ENCODE measurements around the gene PTPRE.

The PTPRE gene

DNA sequence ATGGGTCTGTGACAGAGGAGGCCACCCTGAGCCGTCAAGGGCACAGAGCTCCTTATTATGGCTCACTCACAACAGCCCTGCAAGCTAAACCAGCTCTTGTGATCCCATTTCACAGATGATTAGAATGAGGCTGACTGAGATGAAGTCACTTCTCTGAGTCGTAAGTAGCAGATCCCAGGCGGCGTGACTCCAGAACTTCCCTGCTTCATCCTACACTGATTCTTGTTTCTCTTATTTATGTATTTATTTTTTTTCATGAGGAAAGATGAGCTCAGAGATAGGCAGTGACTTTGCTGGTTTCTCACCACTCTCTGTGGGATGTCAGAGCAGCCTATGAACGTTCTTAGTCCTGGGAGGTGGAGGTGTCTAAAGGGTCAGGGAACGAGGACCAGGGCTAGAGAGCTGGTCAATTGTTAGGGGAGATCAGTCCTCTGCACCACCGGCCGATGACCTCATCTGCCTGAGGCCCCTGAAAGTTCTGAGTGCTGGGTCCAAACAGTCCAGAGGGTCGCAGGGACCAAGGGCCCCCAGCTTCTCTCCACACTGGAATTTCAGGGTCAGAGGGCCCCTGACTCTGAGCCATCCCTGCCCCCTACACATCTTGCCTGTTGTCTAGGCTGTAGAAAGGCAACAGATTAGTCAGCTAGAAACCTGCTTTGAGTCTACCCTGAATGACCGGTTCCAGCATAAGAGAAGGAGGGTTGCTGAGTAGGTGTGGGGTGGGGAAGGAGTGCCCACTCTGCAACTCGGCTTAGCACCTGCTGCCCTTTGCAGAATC, 32.0 kb upstream of the PTPRE start:
- Histone ChIP-seq H3K9me3 (ENCODE audit: control insufficient read depth, insufficient read depth, low read length) (no peaks in the 10 kb centered on the region), H3K4me3 (ENCODE audit: low read depth, low read length) (no peak overlapping the region), H3K27me3 (ENCODE audit: control insufficient read depth, insufficient read depth, low read length) (no peaks in the 10 kb centered on the region), H3K4me1 (ENCODE audit: control insufficient read depth, insufficient read depth, low read length) (no peaks in the 10 kb centered on the region), H3K36me3 (ENCODE audit: control insufficient read depth, insufficient read depth, low read length) (no peaks in the 10 kb centered on the region), H3K9ac (ENCODE audit: low read depth, low read length) (no peak overlapping the region)

DNA sequence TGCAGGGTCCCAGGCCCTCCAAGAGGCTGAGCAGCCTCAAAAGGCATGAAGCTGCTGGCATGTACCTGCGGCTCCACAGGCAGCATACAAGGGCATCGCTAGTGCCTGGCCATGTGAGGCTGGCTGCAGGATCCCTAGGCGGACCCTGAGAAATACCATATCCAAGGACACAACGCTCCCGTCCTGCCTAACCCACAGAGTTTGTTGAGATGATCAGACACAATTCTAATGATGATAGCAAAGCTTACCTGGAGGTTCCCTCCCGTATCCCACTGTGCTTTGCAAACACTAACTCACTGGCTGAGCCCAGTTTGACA, 31.5 kb upstream of the PTPRE start:
- no peak overlapping the region for H3K9ac ChIP-seq (ENCODE audit: low read depth, low read length)
- no peaks in the 10 kb centered on the region for H3K36me3 ChIP-seq (ENCODE audit: control insufficient read depth, insufficient read depth, low read length)
- H3K4me3 ChIP-seq (ENCODE audit: low read depth, low read length), result no peak overlapping the region
- H3K4me1 ChIP-seq (ENCODE audit: control insufficient read depth, insufficient read depth, low read length), result no peaks in the 10 kb centered on the region
- no peaks in the 10 kb centered on the region for H3K9me3 ChIP-seq (ENCODE audit: control insufficient read depth, insufficient read depth, low read length)
- no peaks in the 10 kb centered on the region for H3K27me3 ChIP-seq (ENCODE audit: control insufficient read depth, insufficient read depth, low read length)

GRCh38 chr10:127875916-127876315, 31.0 kb upstream of the PTPRE start:
- Histone ChIP-seq H3K36me3 (ENCODE audit: control insufficient read depth, insufficient read depth, low read length) (no peaks in the 10 kb centered on the region), H3K4me1 (ENCODE audit: control insufficient read depth, insufficient read depth, low read length) (no peaks in the 10 kb centered on the region), H3K4me3 (ENCODE audit: low read depth, low read length) (no peak overlapping the region), H3K9ac (ENCODE audit: low read depth, low read length) (no peak overlapping the region), H3K9me3 (ENCODE audit: control insufficient read depth, insufficient read depth, low read length) (no peaks in the 10 kb centered on the region), H3K27me3 (ENCODE audit: control insufficient read depth, insufficient read depth, low read length) (no peaks in the 10 kb centered on the region)

GRCh38 chr10:127877116-127877515, 29.8 kb upstream of the PTPRE start:
- H3K36me3 ChIP-seq (ENCODE audit: control insufficient read depth, insufficient read depth, low read length), result no peaks in the 10 kb centered on the region
- no peaks in the 10 kb centered on the region for H3K4me1 ChIP-seq (ENCODE audit: control insufficient read depth, insufficient read depth, low read length)
- no peak overlapping the region for H3K9ac ChIP-seq (ENCODE audit: low read depth, low read length)
- H3K27me3 ChIP-seq (ENCODE audit: control insufficient read depth, insufficient read depth, low read length), result no peaks in the 10 kb centered on the region
- no peak overlapping the region for H3K4me3 ChIP-seq (ENCODE audit: low read depth, low read length)
- no peaks in the 10 kb centered on the region for H3K9me3 ChIP-seq (ENCODE audit: control insufficient read depth, insufficient read depth, low read length)

DNA sequence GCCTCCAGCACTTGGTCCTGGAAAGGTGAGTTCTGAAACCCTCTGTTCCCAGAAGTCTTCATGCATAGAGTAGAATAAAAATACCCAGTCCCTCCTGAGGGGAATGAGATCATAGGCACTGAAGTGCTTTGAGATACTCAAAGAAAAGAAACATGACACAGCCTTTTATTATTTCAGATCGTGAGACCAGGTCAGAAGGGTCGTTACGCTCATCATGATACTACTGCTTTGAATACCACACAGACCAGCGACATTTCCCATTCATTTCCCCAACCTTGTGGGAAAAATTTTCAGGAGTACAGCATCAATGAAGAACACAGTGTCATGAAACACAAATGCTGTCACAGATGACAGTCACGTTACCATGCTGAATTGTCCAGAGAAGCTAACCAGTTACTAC, 29.2 kb upstream of the PTPRE start:
- no peaks in the 10 kb centered on the region for H3K27me3 ChIP-seq (ENCODE audit: control insufficient read depth, insufficient read depth, low read length)
- H3K4me1 ChIP-seq (ENCODE audit: control insufficient read depth, insufficient read depth, low read length), result no peaks in the 10 kb centered on the region
- no peaks in the 10 kb centered on the region for H3K9me3 ChIP-seq (ENCODE audit: control insufficient read depth, insufficient read depth, low read length)
- H3K9ac ChIP-seq (ENCODE audit: low read depth, low read length), result no peak overlapping the region
- no peaks in the 10 kb centered on the region for H3K36me3 ChIP-seq (ENCODE audit: control insufficient read depth, insufficient read depth, low read length)
- no peak overlapping the region for H3K4me3 ChIP-seq (ENCODE audit: low read depth, low read length)

- no peaks in the 10 kb centered on the region for H3K27me3 ChIP-seq (ENCODE audit: control insufficient read depth, insufficient read depth, low read length)
- H3K4me1 ChIP-seq (ENCODE audit: control insufficient read depth, insufficient read depth, low read length), result no peaks in the 10 kb centered on the region
- H3K9me3 ChIP-seq (ENCODE audit: control insufficient read depth, insufficient read depth, low read length), result no peaks in the 10 kb centered on the region
- no peak overlapping the region for H3K9ac ChIP-seq (ENCODE audit: low read depth, low read length)
- no peak overlapping the region for H3K4me3 ChIP-seq (ENCODE audit: low read depth, low read length)
- no peaks in the 10 kb centered on the region for H3K36me3 ChIP-seq (ENCODE audit: control insufficient read depth, insufficient read depth, low read length)
Measured at GRCh38 chr10:127878475-127879055, 28.3 kb upstream of the PTPRE start.

DNA sequence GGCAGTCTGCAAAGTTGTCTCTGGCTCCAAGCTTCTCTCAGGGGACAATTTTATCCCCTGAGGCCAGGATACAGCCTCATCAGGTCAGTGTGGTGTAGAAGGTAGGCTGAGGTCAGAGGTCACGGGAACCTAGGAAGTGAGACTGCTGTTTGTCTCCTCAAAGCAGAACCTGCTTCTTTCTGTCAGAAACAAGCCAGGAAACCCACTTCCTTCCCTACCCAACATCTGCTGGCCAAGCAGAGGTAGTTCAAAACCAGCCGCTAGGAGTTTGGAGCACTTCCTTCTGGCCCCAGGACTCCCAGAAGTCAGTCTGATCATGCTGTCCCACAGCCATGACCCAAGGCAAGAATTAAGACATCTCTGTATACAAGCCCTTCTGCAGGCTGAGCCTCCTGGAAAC, 26.3 kb upstream of the PTPRE start:
- H3K9me3 ChIP-seq (ENCODE audit: control insufficient read depth, insufficient read depth, low read length), result no peaks in the 10 kb centered on the region
- no peaks in the 10 kb centered on the region for H3K36me3 ChIP-seq (ENCODE audit: control insufficient read depth, insufficient read depth, low read length)
- H3K4me1 ChIP-seq (ENCODE audit: control insufficient read depth, insufficient read depth, low read length), result no peaks in the 10 kb centered on the region
- no peak overlapping the region for H3K9ac ChIP-seq (ENCODE audit: low read depth, low read length)
- no peak overlapping the region for H3K4me3 ChIP-seq (ENCODE audit: low read depth, low read length)
- H3K27me3 ChIP-seq (ENCODE audit: control insufficient read depth, insufficient read depth, low read length), result no peaks in the 10 kb centered on the region

GRCh38 chr10:127881262-127881661, 25.6 kb upstream of the PTPRE start:
- H3K9ac ChIP-seq (ENCODE audit: low read depth, low read length), result no peak overlapping the region
- H3K36me3 ChIP-seq (ENCODE audit: control insufficient read depth, insufficient read depth, low read length), result no peaks in the 10 kb centered on the region
- no peaks in the 10 kb centered on the region for H3K4me1 ChIP-seq (ENCODE audit: control insufficient read depth, insufficient read depth, low read length)
- no peak overlapping the region for H3K4me3 ChIP-seq (ENCODE audit: low read depth, low read length)
- no peaks in the 10 kb centered on the region for H3K9me3 ChIP-seq (ENCODE audit: control insufficient read depth, insufficient read depth, low read length)
- H3K27me3 ChIP-seq (ENCODE audit: control insufficient read depth, insufficient read depth, low read length), result no peaks in the 10 kb centered on the region

DNA sequence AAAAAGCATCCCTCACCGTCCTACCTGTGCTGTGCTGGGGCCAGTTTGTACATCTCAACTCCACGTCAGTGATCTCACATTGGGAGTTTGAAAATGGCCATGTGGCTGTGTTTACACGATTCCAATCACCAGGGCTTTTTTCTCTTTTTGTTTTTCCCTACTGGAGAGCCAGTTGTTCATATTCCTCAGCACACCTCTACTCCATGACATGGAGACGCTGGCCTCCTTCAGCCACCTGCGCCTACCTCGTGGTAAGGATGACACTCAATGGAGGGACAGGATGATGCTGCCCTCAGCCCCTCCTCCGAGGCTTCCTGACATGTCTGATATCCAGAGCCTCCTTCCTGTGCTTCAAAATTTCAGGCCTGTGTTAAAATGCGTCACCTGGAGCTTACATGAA, 24.5 kb upstream of the PTPRE start:
- Histone ChIP-seq H3K9me3 (ENCODE audit: control insufficient read depth, insufficient read depth, low read length) (no peaks in the 10 kb centered on the region), H3K4me3 (ENCODE audit: low read depth, low read length) (no peak overlapping the region), H3K4me1 (ENCODE audit: control insufficient read depth, insufficient read depth, low read length) (no peaks in the 10 kb centered on the region), H3K9ac (ENCODE audit: low read depth, low read length) (no peak overlapping the region), H3K36me3 (ENCODE audit: control insufficient read depth, insufficient read depth, low read length) (no peaks in the 10 kb centered on the region), H3K27me3 (ENCODE audit: control insufficient read depth, insufficient read depth, low read length) (no peaks in the 10 kb centered on the region)

- Histone ChIP-seq H3K9me3 (ENCODE audit: control insufficient read depth, insufficient read depth, low read length) (no peaks in the 10 kb centered on the region), H3K27me3 (ENCODE audit: control insufficient read depth, insufficient read depth, low read length) (no peaks in the 10 kb centered on the region), H3K36me3 (ENCODE audit: control insufficient read depth, insufficient read depth, low read length) (no peaks in the 10 kb centered on the region), H3K9ac (ENCODE audit: low read depth, low read length) (no peak overlapping the region), H3K4me3 (ENCODE audit: low read depth, low read length) (no peak overlapping the region), H3K4me1 (ENCODE audit: control insufficient read depth, insufficient read depth, low read length) (no peaks in the 10 kb centered on the region)
Measured at GRCh38 chr10:127882801-127883459, 24.0 kb upstream of the PTPRE start.

- no peaks in the 10 kb centered on the region for H3K4me1 ChIP-seq (ENCODE audit: control insufficient read depth, insufficient read depth, low read length)
- H3K36me3 ChIP-seq (ENCODE audit: control insufficient read depth, insufficient read depth, low read length), result no peaks in the 10 kb centered on the region
Measured at GRCh38 chr10:127883516-127883915, 23.4 kb upstream of the PTPRE start.

DNA sequence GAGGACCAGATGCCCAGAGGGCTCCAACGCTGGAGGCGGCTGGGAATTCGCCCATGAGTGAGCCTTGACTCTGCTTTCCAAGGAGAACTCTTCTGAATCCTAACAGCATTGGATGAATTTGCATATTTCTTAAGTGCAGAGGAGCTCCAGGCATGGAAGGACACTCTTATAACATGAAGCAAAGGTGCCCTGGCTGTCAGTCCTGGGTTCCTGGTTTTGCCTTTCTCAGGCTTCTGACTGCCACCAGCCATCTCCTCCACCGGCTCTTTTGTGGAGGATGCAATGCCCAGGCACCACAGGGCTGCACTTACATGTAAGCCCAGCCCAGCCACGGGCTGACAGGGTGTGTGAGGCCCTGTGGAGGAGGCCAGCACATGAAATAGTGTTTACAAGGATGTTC, 22.4 kb upstream of the PTPRE start:
- Histone ChIP-seq H3K9ac (ENCODE audit: low read depth, low read length) (no peak overlapping the region), H3K4me3 (ENCODE audit: low read depth, low read length) (no peak overlapping the region), H3K36me3 (ENCODE audit: control insufficient read depth, insufficient read depth, low read length) (no peaks in the 10 kb centered on the region), H3K4me1 (ENCODE audit: control insufficient read depth, insufficient read depth, low read length) (no peaks in the 10 kb centered on the region), H3K9me3 (ENCODE audit: control insufficient read depth, insufficient read depth, low read length) (no peaks in the 10 kb centered on the region), H3K27me3 (ENCODE audit: control insufficient read depth, insufficient read depth, low read length) (no peaks in the 10 kb centered on the region)

More at GRCh38 chr10:127883516-127883915, 23.4 kb upstream of the PTPRE start:
- no peak overlapping the region for H3K9ac ChIP-seq (ENCODE audit: low read depth, low read length)
- H3K27me3 ChIP-seq (ENCODE audit: control insufficient read depth, insufficient read depth, low read length), result no peaks in the 10 kb centered on the region
- H3K9me3 ChIP-seq (ENCODE audit: control insufficient read depth, insufficient read depth, low read length), result no peaks in the 10 kb centered on the region
- H3K4me3 ChIP-seq (ENCODE audit: low read depth, low read length), result no peak overlapping the region
